NOMO-1 treated with dmso at 0.1 percent for 144 hours (cell line): ENCODE measurements around the gene HJV.

Source experiments
- DNase-seq: peaks from one replicate; lab custom pipeline; 2025; ENCODE audit not compliant: unreplicated experiment; lab: John Stamatoyannopoulos, UW

Gene HJV

DNA sequence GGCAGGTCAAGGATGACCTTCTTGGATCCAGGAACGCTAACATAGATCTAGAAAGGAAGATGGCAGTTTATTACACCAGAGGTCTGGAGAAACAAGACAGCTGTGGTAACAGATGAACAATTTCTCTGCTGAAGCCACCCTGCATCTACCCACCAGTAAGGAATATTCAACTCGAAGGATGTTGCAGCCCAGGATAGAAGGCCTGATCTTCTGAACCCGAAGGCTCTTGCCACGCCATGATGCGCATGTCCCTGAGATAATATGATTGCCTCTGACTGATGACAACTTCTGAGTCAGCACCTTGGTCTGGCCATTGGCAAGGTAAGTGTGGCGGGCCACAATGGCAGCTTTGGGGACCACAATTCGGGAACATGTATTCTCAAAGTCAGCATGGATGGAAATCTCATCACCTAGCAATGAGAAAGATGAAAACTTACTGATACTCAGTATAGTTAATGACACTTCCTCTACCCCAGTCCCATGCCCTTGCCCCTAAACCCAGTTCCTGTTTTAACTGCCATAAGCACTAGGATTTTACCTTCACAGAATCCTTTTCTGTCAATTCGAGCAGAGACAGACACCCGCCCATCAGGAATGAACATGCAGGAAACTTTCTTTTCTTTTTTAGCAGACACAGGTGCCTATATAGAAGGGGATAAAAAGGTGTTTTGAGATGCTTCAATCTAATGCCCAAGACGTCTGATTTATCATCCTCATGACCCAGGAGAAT lies 27.0 kb downstream of the HJV start:
- DNase-seq: peak; percentile 42

DNA sequence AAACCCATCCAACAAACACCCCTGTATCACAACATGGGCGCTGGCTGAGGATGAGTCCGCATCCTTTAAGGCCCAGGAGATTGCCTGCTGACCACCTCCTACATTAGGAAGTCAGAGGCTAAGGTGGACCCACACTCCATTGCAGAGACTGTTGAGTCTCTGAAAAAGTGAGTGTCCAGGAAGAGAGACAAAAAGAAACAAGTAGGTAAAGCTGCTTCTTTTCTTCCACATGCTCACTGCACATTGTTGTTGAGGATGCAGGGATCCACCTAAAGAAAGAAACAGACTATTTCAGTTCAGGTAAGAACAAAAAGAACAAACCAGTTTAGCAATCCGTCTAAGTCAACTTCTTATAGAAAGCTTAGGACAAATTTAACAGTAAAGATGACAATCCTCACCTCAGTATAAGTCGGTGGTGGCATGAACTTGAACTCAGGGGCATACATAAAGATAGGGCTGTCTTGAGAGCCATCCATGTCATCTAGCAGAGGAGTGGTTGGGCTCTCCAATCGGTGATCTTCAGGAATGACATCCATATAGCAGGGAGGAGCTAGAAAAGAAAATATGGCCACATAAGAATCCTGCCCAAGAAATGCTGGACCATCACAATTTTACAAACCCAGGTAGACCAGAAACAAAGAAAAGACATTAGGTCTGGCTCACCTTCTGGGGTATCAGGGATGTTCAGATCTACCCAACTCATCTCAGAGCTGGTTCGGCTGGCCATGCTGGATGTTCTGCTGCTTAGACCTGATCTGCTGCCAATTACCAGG lies 27.7 kb downstream of the HJV start:
- no peak for DNase-seq

DNA sequence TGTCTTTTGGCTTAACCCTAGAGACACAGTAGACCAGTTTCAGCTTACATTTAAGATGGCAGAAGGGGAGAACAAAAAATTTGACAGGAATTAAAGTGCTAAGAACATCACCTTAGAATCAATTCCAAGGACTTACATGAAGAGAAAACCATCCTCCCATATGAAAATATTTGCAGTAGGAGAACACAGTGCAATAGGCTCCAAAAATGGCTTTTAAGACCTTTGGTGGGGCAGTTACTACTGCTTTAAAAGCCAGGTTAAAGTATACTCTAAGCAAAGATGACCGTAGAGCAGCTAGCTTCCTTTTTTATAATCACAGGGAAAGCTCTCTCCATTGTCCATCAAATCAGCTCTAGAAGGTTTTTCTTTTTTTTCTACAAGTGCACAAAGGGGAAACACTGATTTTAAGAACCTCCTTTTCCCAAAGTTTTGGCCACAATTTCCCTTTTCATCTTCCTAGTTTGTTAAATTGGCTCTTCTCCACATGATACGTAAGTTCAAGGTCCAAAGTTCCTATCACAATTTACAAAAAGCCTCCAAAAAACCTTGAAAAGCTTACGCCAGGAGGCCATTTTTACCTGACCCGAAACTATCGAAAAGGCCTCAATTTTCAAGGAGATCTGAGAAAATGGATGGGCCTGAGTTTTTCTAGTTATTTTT lies 28.4 kb downstream of the HJV start:
- no peak for DNase-seq

DNA sequence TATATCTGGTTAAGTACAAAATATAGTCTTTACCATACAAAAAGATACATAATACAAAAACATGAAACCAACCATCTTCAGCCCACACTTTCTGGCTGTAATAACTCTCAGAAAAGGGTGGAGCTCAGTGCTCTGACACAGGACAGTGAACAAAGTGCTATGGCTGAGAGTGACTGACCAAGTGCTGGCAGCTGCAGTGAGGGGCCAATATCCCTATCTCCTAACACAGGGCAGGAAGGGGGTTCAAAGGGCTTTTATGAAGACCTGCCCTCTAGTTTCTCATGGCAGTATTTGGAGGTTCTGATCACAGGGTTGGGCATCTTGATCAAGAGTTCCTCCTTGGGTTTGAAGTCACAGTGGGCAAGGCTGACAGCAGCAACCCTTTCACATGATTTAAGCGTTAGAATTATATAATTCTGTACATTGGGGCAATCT lies 29.0 kb downstream of the HJV start:
- no peak for DNase-seq

DNA sequence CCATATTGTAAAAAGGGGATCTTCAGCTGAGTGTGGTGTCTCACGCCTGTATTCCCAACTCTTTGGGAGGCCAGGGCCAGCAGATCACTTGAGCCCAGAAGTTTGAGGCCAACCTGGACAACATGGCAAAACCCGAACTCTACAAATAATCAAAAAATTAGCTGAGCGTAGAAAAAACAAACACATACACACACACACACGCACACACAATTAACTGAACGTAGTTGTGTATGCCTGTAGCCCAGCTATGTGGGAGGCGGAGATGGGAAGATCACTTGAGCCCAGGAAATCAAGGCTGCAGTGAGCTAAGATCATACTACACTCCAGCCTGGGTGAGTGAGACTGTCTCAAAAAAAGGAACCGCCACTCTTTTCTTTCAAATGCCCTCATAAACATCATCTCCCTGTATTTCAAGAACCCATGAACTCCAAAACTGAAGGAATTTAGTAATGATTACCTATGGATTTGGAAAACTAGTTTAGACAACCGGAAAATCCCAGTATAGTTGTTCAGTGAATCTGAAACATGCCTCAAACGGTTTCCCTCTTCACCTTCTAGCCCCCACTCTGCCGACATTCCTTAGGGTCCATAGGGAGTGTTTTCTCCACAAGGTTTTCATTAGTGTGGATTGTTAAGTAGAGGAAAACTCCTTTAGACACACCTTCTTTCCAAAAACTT lies 29.7 kb downstream of the HJV start:
- no peak for DNase-seq

DNA sequence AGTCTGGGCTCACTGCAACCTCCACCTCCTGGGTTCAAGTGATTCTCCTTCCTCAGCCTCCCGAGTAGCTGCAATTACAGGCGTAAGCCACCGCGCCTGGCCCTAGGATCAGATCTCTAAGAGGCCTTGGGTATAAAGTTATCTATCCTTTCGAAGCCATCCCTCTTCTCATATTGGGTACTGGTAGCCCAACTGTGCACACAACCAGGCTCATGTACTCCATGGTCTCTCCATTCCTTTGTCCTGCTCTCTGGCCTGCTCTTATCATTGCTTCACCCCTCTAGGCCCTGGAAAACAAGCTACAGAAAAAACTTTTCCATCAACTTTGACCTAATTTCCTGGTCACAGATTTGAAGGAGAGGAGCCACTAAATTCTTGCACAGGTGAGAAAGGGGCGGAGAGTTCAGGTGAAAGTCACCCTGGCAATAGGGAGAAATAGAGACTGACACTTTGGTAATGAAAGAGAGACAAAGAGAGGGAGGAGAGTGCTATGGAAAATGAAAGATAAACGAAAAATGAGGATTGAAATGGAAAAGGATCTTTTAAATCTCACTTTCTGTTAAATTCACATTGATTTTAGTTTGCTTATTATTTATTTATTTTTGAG lies 31.2 kb downstream of the HJV start:
- DNase-seq: no peak

DNA sequence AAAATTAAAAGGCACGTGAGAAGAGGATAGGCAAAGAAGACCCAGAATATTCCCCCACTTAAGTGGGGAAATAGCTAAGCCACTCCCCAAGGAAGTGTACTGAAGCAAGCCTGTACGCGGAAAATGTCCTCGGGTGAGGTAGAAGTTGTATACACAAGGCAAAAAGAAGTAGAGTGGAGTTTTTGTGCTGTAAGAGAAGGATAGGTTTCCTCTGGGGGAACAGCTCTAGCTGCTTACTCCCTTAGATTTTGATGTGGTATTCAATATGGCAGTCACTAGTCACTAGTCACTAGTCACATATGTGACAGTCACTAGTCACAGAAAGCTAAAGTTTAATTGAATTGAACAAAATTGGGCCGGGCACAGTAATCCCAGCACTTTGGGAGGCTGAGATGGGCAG lies 32.8 kb downstream of the HJV start:
- DNase-seq: no peak

DNA sequence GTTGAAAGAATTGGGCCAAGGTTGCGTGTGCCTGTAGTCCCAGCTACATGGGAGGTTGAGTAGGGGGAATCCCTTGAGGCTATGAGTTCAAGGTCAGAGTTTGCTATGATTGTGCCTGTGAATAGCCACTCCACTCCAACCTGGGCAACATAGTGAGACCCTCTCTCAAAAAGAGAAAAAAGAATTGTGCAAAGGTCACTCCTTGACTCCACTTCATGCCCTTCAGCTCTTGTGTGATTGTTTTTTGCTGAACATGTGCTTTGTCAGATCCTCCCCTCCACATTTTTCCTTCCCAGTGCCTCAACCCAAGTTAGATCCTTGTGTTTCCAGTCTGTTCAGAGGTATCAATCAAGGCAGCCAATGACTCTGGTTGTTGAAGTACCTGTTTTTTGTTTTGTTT lies 33.6 kb downstream of the HJV start:
- no peak for DNase-seq

DNA sequence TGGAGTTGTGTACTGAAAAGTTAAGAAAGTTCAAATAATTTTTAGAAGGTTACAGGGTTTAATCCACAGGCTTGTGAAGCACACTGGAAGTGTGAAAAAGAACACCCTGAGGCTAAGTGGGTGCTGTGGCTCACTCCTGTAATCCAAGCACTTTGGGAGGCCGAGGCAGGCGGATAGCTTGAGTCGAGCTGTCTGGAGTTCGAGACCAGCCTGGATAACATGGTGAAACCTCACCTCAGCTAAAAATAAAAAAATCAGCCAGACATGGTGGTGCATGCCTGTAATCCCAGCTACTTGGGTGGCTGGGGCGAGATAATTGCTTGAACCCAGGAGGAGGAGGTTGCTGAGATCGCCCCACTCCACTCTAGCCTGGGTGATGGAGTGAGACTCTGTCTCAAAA lies 35.0 kb downstream of the HJV start:
- DNase-seq: no peak

DNA sequence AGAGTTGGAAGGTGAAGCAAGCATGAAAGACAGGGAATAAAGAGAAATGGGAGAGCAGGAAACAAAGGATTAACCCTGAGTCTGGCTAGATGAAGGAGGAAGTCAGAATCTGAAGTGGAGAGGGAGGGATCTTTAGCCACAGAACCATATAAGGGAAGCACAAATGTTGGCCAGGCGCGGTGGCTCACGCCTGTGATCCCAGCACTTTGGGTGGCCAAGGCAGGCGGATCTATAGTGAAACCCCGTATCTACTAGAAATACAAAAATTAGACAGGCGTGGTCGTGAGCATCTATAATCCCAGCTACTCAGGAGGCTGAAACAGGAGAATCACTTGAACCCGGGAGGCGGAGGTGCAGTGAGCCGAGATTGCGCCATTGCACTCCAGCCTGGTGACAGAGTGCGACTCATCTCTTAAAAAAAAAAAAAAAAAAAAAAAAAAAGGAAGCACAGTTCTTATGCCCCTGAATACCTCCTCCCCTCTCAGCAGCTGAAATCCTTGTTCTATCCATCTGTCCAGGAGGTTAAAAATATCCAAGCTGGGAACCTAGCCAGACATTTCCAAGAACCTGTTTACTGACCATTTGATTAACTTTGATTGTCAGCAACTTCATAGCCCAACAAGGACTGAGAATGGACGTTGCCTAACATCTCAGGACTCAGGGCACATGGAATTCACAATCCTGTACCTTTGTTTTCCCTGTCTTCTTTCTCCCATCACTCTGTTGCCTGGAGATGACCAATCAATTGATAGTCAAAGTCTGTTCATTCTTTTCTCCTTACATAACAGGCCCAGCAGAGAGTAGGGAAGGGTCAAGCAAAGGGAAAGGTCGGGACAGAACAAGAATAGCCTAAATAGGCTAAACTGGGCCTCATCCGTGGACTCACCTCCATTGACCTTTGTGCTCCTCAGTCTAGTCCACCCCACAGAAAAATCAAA lies 35.8 kb downstream of the HJV start:
- DNase-seq: peak; percentile 66

DNA sequence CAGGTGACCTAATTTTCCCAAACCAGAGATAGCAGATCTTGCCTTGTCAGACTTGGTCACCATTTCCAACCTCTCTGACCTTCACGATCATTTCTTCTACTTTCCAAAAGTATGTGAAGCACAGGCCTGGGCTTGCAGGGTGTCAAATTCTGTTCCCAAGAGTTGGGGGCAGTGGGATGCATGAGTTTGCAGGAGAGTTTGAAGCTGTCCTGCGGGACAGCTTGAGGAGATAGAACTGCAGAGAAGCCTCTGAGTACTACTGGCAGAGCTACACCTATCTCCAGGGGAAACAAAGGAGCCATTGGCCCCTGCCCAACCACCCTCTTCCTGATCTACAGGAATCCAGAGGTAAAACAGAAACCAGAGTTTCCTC lies 36.4 kb downstream of the HJV start:
- DNase-seq: no peak

DNA sequence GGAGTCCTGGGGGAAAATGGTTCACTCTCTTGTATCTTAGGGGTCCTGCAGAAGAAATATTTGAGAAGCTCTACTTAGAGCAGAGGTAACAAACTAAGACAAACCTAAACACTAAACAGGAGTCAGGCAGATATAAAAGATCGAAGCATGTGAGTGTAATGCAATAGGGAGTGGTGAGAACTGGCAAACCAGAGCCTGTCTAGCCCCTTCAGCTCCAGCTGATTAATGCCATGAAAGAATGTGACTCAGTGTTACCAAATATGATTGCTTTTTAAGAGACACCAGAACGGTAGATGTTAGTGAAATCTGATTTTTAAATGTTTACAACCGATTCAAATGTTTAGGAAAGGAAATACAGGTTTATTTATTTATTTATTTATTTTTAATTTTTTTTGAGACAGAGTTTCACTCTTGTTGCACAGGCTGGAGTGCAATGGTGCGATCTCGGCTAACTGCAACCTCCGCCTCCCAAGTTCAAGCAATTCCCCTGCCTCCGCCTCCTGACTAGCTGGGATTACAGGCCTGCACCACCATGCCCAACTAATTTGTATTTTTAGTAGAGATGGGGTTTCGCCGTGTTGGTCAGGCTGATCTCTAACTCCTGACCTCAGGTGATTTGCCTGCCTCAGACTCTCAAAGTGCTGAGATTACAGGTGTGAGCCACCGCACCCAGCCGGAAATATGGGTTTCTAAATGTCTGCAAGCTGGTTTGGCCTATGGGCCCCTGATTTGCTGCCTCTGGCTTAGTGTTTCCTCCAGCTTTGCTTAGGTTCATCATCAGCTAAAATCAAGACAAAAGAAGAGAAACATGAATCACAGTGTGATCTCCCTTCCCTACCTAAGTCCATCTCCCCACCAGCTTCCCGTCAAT lies 37.3 kb downstream of the HJV start:
- DNase-seq: no peak

DNA sequence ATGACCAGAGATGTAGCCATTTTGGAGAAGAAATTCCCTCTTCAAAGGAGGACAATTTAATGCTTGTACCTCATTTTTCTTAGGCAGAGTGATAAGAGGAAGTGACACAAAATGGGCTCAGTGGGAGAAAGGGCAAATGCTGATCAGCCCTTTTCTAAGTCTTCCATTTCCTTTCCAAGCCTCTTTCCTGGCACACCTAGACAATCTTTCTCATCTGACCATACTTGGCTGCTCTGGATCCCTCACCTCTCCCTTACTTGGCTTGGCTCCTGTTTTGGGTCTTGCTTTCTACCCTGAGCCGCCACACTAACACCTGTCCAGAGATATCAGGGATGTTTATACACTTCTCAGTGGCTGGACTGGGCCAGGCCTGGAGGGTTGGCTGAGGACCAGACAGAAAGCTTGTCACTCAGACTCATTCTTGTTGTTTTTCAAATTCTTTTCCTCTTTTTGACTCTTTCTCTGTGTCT lies 38.3 kb downstream of the HJV start:
- peak; percentile 28 for DNase-seq

DNA sequence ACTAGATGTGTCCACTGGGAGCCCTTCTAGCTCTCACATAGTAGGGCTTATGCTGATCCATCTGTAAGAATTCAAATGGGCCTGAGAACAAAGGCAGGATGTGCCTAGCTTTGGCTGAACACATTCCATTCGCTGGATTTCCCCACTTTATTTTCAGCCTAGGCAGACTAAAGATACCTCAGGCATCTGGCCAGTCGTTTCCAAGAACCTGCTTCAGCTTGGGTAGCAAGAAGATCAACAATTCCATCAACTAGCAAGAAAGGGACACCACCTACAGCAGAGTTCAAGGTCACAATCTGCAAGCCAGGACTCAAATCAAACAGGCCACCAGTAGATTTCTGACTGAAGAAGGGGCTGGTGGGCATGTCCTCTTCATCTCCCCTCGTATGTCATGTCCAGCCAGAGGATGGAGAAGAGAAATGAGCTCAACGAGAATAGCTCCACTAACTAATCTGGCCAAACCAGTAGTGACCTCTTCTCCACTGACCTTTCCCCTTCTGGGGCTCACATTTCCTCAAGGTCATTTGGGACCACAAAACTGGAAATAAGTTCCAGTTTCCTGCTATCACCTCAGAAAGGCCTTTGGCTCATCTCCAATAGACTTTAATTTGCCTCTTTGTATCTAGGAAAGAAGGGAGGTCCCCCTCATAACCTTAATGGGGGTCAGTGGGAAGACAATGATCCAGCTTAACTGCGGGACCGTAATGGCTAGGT lies 39.4 kb downstream of the HJV start:
- no peak for DNase-seq

DNA sequence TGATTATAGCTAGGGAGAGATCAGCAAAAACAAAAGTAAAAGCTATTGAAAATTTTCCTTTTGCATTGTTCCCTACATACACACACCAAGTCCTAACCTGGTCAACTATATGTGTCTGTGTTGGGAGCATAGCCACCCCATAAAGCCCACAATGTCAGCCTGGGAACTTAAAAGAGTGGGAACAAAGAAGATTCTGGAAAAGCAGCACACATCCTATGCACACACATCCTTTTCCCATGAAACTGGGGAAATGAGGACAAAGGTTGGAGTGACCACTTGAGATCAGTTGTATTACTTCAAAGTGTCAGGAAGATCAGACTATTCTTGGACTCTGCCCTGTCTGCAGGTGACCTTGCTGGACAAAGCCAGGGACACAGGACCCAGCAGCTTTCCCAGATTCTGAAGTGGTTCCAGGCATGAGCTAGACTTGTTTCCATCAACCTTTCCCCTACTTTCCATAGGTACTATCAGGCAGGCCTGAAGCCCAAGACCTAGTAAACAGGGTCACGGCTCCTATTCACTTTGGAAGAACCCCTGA lies 41.0 kb downstream of the HJV start:
- no peak for DNase-seq

DNA sequence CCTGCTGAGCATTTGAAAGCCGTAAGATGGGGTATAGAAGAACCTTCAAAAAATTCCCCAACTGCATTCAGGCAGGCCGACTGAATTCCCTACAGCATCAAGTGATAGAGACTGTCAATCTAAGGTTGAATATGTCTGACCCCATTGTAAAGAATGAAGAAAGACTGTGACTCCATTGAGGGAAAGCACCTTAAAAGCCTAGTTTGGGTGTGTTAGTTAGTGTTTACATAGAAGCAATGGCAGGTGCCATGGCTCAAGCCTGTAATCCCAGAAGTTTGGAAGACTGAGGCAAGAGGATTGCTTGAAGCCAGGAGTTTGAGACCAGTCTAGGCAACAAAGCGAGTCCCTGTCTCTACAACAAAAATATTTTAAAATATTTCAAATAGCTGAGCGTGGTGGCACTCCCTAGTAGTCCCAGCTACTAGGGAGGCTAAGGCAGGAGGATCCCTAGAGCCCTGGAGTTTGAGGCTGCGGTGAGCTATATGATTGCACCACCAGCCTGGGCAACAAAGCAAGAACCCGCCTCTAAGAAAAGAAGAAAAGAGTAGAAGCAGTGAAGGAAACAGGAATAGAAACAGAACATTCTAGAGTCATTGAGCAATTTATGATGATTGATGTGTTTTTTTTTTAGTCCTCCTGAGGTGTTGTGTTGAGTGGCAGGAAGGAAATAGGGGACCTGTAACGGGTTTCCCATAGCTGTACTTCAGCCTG lies 41.6 kb downstream of the HJV start:
- peak; percentile 71 for DNase-seq
